Choroid plexus epithelial cell (primary cell): ENCODE measurements around the gene CEP250.
A peak's percentile ranks its signal among the peaks of the same experiment; 100 is the strongest.
"Not testable (repeated sequence)": the region's sequence is repeated elsewhere in the genome, so short reads cannot be mapped to it uniquely, and the experiment has no call there.

Experiments used
- DNase-seq: peaks from one replicate; pipeline ENCODE4 v3.0.0-alpha.2; 2010; ENCODE audit warnings: low read depth
- H3K4me3 ChIP-seq: 2 replicates; pipeline ENCODE4 v1.5.1; 2011; ENCODE audit warnings: low read depth, mild to moderate bottlenecking, control low read depth, low read length, moderate library complexity
- CTCF ChIP-seq: conservative IDR thresholded peaks from 2 replicates; pipeline ENCODE4 v1.5.1; 2011; ENCODE audit warnings: low read depth, mild to moderate bottlenecking, control low read depth, inconsistent platforms, low read length, moderate library complexity

Gene CEP250

GRCh38 chr20:35542990-35543389 lies 87.6 kb downstream of the CEP250 start:
- no peak for TF ChIP-seq CTCF
- DNase-seq: no peak
- no peak overlapping the region for H3K4me3 ChIP-seq

GRCh38 chr20:35544436-35544835 lies 89.0 kb downstream of the CEP250 start:
- no peak for DNase-seq
- no peak for TF ChIP-seq CTCF
- H3K4me3 ChIP-seq: no peak overlapping the region

GRCh38 chr20:35544941-35545340 lies 89.5 kb downstream of the CEP250 start:
- peak; percentile 89 for DNase-seq
- not testable (repeated sequence) for H3K4me3 ChIP-seq

GRCh38 chr20:35546127-35546526 lies 90.7 kb downstream of the CEP250 start:
- DNase-seq: no peak
- H3K4me3 ChIP-seq: no peak overlapping the region
- no peak for TF ChIP-seq CTCF

- TF ChIP-seq CTCF: no peak
- no peak overlapping the region for H3K4me3 ChIP-seq
- no peak for DNase-seq
Observed at GRCh38 chr20:35547329-35547728, 91.9 kb downstream of the CEP250 start.

- TF ChIP-seq CTCF: no peak
- no peak overlapping the region for H3K4me3 ChIP-seq
- DNase-seq: no peak
Observed at GRCh38 chr20:35551503-35551902, 96.1 kb downstream of the CEP250 start.

GRCh38 chr20:35552914-35553313 lies 97.5 kb downstream of the CEP250 start:
- no peak overlapping the region for H3K4me3 ChIP-seq
- DNase-seq: no peak
- TF ChIP-seq CTCF: no peak

GRCh38 chr20:35555461-35555860 lies 100.1 kb downstream of the CEP250 start:
- not testable (repeated sequence) for DNase-seq, H3K4me3 ChIP-seq
